Activated CD4-positive, CD25-positive, alpha-beta regulatory T cell (primary cell): ENCODE data around the gene CYGB.

Experiments
- DNase-seq, 4 experiments: peaks; one replicate each; lab custom pipeline; 2025; lab: John Stamatoyannopoulos, UW

Gene CYGB

DNA sequence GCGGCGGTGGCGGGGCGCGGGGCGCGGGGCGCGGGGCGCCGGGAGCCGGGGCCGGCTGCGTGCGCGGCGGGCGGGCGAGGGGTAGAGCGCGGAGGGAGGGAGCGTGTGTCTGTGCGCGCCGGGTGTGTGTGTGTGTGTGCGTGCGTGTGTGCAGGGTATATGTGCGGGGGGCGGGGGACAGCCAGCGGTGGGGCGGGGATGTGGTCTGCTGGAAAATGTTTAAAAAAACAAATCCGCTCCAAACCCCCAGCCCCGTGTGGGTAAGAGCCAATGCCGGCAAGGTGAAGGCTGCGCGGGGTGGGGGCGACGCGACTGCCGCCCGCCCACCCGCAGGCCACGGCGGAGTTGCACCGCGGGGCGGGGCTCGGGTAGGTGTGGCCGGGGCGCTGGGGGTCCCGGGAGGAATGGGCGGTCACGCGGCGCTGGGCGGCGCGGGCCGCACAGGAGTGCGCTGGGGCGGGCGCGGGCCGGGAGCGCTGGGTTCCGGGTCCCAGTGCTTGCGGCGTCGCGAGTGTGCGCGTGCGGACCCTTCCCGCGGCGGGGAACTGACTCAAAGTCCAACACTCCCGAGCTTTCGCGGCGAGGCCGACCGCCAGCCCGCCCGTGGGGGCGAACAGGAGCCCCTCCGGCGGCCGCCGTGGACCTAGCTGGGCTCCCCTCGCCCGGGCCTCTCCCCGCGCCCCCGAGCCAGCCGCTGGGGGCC lies at the start of gene CYGB:
Gene CYGB, minus strand, starts transcription at position 132 of the 703 bp plus-strand sequence. CDS start 167 bp downstream, outside the sequence.
- no peak for DNase-seq

DNA sequence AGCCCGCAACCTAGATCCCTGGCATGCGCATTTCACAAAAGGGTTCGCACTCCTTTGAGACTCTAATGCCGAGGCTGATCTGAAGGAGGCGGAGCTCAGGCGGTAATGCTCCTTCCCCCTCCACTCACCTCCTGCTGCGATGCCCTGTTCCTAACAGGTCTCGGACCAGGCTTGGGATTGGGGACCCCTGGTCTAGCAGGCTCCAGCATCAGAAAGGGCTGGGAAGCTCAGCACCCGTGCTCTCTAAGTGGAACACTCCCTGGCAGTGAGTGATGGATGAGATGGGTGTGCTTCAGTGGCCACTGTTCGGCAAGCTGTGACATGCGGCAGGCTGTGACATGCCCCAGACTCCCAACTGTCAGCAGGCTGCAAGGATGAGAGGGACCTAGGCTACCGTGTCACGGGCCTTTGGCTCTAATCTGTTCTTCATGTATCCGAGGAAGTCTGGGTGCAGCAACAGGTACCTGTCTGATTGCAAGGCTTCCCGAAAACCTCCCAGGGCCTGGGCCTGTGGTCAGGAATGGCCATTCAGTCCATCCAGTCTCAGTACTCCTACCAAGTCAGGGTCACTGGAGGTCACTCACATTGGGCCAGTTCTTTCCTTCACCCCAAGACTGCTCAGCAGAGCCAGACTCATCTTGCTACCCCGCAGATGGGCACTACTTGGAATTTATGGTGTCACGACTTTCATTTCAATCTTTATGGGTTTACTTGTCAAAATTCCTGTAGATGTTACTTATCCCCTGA lies 49.4 kb upstream of the CYGB start:
- DNase-seq: no peak

DNA sequence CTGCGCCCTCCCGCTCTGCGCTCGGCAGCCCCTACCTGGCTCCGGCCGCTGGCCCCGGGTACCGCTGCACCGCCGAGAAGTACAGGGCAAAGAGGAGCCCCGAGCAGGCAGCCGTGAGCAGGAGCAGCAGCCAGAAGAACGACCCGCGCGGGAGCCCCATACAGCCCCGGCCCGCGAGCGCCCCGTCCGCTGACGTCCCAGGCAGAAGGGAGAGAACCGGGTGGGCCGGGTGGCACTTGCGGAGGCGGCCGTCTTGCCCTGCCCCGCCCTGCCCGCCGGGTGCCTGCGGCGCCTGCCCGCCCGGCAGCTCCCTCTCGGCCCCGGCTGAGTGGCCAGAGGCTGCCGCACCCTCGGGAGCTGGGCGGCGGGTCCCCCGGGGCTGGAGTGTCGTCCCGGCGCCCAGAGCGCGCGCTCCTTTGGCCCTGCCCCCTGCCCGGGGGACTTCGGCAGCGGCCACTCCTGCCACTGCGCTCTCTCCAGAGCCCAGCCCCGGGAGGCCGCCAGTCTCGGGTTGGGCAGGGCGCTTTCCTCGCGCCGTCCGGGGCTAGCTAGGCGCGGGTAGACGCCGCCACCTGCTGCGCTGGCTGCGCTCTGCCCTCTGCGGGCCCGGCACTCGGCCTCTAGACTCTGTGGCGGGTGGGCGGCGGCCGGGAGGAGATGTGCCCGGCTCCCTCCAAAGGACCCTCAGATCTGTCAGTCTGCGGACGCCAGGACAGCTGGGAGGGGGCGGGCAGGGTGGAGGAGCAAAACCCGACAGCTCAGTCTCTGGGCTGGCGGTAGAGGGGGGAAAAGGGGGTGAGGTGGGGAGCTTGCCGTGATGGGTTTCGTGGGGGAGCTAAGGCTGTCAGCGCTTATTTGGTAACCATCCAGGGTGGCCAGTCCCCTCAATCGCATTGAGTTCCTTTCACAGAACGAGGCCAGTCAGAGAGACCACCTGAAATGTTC lies 48.4 kb upstream of the CYGB start, which contains the start of gene ST6GALNAC2:
Gene ST6GALNAC2, minus strand, starts transcription at position 212 of the 945 bp plus-strand sequence. Its CDS starts 52 bp downstream, at position 160.
- DNase-seq: no peak

DNA sequence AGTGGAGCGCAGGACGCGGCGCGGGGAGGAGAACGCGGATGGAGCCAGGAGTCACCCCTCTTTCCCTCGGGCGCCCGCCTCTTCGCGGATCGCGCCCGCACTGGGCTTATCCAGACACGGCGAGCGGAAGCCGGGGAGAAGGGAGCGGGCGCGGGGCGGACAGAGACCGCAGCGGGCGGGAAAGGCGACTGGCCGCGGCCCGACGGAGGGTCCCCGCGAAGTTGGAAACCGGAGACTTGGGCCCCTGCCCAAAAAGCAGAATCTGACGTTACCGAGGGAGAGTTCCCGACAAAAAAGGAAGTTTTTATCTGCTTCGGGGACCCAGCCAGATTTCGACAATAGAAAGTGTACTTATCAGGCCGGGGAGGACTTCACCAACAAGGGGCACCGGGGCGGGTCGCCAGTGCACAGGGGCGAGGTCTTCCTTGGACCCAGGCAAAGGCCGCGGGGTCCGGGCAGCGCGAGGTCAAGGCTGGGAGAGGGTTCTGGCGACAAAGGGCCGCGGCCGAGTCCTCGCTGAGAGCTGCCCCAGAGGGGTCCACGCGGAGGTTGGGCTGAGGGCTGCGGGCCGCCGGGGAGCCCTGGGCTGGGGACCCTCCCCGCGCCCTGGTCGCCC lies 47.6 kb upstream of the CYGB start:
- DNase-seq: no peak

DNA sequence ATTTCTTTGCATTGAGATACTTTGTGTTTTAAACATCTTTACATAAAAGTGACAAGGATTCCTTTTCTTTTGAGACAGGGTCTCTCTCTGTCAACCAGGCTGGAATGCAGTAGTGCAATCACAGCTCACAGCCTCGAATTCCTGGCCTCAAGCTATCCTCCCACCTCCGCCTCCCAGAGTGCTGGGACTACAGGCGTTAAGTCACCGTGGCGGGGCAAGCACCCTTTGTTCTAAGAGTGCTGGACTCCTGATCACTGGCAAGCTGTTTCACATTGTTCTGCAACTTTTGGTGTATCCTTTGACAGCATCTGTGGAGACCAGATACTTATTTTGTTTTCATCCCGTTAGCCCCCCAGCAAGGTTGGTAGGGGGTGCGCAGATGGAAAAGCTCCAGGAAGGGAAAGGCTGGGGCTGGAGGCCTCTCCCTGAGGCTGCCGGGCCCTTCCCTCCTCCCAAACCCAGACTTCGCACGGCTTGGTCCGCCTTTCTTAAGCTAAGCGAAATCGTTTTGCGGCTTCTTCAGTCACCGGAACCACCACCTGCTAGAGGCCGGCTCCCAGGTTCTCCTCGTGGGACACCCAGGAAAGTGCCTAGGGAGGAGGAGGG lies 47.0 kb upstream of the CYGB start:
- no peak for DNase-seq

DNA sequence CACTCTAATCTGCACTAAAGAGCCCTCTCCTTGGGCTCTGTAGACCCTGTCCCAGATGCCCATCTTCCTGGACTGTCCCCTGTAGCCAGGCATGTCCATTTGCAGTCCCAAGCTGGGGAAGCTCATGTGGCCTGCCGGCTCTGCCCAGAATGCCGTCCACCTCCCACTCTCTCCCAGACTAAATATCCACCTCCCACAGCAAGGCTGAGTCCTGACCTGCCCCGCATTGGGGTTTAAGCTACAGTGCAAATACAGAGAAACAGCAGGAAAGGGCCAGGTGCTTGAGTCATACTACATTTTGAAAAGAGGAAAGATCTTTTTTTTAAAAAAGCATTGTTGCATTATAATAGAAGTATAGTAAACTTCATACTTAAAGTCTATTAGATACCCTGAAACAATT lies 45.2 kb upstream of the CYGB start:
- no peak for DNase-seq

DNA sequence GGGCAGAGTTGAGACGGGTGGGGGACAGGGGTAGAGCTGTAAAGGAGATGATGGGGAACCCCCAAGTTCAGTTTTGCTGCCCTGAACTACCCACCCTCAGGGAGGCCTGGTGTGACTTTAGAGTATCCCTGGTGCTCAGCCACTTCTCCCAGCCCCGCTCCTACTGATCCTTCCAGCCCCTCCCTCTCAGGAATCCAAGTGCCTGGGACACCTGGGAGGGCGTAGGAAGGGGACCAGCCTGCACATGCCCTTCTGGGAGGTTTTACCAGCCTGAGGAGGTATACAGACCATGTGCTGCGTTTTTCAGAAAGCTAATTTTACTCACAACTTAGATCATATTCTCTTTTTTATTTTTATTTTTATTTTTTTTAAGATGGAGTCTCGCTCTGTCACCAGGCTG lies 44.0 kb upstream of the CYGB start:
- no peak for DNase-seq

DNA sequence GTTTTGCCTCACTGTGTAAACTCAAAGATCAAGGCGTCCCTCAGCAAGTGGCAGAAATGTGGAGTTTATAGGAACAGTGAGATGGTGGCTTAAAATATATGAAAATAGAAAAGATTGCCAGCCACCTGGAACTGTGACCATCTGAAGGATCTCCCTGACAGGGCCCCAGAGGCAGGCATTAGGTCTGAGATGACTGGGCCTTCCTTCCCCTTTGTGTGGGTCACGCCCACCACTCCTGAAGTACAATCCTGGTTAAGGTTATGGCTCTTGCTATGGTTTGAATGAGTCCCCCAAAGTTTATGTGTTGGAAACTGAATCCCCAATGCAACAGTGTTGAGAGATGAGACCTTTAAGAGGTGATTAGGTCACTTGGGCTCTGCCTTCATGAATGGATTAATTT lies 41.8 kb upstream of the CYGB start:
- DNase-seq: no peak

DNA sequence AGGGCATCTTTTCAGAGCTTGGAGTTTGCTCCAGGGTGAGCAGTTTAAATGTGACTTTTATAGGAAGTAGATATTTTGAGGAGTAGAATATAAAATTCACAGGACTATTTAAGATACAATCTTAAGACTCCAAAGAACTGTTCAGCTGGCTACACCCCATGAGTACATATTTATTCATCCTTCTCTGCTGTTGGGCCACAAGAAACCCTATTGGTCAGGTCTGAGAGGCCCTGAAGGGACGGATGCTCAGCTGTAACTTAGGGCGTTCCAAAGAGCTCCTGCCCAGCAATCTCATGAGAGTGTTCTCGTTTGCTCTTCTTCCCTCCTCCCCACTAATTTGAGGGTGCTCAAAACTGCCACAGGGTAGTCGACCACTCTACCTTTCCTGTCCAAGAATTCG lies 40.9 kb upstream of the CYGB start:
- DNase-seq: no peak

DNA sequence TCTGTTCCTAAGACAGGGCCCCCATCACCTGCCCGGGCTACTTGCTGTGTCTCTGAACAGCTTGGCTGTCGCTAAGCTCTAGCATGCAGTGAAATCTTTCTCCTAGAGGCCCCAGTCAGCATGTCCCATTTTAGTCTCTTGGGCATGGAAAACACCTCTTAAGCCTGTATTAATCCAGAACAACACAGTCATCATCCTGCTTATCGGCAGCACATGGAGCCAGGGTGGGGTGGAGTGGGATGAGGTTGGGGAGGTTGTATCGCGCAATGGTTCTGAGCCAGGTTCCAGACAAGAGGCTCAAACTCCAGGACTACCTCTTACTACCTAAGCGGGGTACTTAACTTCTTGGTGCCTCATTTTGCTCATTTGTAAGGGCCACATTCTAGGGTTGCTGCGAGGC lies 40.4 kb upstream of the CYGB start:
- no peak for DNase-seq

DNA sequence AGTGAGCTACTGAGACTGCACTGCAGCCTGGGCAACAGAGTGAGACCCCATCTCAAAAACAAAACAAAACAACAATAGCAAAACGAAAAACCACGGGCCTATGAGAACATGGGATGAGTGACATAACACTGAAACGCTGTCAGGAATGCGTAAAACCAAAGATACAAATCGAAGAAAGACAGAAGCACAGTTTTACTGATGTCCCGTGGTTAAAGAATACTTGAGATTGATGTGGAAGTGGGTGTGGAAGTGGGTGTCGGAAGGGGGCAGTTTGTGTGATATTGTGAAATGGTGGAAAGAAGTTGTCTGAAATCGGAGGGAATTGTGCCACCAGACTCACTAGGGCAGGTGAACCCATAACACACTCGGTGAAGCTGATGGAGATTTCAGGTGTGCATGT lies 38.7 kb upstream of the CYGB start:
- DNase-seq: no peak

DNA sequence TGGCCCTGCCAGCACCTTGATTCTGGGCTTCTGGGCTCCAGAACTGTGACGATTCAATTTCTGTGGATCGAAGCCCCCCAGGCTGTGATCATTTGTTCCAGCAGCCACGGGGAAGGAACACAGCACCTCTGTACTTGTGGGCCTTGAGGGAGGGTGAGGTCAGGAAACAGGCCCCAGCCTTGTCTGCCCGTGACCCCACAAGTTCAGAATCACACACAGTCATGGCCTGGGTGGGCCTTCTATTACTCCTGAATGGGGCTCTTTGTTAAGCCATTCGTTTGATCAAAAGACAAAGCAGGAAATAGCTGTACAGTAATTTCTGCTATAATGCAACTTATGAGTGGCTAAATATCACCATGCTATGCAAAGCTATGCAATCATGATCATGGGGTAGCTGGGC lies 38.1 kb upstream of the CYGB start:
- DNase-seq: no peak

DNA sequence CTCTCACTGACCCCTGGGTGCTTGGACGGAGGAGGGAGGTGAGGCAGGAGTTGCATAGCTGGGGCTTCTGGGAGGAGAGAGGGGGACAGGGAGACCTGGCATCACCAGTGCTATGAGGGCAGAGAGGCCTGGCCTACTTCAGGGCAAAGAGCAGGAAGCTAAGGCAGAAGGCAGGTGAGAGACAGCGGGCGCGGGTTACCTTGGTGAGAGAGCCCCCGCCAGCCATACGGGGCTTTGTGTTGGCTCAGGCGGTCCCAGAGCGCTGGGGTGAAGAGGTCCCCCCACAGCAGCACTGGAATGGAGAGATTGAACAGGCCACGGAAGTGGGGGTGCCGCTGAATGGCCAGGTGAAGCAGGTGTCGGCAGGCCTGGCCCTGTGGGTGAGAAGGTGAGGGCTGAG lies 36.7 kb upstream of the CYGB start:
- DNase-seq: no peak

DNA sequence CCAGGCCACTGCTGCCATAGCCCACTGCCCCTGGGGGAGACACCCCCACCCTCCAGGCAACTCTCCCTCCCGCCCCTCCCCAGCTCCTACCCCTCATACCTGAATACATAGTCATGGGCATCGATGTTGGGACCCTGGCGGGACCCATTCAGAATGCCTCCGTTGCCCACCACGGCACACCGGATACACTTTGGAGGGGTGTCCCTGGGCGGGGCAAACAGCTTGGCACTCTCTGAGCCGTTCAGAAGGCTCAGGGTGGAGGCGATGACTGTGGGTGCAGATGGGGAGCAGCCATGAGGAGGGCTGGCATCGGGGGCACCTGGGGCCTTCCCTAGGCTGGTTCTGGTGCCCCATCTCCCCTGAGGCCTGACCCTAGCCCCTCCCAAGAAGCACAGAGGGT lies 35.6 kb upstream of the CYGB start:
- DNase-seq: no peak

DNA sequence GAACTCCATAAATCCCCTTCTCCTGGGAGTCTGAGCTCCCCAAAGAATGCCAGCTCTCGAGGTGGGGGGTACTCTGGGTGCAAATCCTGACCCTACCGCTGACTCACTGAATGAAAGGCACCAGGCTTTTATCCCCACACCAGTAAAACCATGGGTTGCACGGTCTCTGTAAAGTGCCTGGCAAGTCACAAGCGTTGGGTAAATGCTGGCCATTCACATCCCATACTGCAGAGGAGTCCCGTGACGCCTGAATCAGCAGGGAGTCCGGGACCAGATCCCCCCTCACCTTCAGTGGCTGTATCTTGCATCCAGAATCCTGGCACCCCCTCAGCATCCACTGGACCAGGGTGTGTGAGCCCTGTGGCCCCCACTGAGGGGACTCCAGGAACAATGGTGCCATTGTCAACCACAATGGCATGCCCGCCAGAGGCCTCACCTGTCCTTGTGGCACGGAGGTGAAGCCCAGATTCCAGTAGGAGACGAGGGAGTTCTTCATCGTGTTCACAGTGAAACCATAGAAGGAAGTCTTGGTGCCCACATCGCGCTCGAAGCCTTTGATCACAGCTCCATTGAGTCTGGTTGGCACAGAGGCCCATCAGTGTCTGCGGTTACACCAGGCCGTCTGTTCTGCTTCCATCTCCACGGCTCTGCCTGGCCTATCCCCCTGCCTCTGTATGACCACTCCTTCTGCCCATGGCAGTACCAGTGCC lies 34.8 kb upstream of the CYGB start:
- DNase-seq: no peak

DNA sequence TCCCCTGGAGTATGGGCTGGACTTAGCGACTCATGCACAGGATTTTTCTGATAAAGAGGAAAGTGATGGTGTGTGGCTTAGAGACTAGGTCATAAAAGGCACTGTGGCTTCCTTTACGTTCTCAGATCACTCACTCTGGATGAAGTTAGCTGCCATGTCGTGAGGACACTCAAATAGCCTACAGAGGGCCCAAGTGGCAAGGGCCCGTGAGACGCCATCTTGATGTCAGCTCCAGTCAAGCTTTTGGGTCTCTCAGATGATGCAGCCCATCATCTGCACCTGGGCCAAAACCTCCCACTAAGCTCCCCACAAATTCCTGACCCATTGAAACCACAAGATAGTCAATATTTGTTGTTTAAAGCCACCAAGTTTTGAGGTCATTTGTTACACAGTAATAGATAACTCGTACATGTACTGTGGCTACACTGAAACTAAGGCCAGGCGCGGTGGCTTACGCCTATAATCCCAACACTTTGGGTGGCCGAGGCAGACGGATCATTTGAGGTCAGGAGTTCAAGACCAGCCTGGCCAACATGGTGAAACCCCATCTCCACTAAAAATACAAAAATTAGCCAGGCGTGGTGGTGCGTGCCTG lies 33.5 kb upstream of the CYGB start:
- no peak for DNase-seq

DNA sequence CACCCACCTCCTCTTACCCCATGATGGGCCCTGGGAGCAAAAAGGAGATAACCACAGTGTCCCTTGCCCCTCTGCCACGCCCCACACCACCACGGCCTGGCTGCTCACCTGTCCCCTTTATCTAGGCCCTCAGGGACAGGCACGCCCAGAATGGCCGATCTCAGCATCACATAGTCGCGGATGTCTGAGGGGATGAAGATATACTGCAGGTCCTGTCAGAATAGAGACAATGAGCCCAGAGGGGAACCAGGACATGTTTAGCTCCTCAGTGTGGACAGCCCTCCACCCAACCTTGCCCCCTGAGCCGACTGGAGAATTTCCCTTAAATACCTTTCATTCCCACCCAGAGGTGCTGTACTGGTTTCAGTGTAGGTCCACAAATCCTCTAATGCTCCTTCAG lies 32.9 kb upstream of the CYGB start:
- DNase-seq: no peak

DNA sequence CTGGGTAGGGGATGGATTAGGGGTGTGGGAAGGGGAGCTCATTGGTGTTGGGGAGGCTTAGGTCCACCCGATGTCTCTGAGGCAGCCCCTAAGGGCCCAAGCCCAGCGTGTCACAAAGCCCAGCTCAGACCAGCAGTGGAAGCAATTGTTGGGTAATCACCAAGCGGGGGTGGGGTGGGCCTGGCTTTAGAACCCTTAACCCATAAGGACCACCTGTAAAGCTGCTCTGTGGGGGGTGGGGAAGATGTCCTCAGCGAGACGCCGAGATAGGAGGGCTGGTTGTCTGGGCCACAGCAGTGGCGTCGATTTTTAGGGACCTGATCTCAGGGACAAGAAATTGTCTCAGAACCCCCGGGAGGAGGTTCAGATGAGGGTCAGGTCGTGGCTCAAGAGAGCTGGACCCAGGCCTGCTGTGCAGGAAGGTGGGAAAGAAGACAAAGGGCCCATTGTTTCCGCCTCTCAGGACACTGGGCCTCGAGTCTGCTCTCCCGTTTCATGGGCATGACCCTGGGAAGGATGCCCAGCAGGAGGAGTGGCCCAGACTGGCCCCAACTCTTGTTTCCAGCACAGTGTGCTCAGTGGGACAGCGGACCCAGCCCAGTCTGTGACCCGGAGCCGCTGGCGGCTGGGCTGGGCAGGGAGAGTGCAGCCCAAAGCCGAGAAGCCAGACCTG lies 32.2 kb upstream of the CYGB start:
- no peak for DNase-seq

DNA sequence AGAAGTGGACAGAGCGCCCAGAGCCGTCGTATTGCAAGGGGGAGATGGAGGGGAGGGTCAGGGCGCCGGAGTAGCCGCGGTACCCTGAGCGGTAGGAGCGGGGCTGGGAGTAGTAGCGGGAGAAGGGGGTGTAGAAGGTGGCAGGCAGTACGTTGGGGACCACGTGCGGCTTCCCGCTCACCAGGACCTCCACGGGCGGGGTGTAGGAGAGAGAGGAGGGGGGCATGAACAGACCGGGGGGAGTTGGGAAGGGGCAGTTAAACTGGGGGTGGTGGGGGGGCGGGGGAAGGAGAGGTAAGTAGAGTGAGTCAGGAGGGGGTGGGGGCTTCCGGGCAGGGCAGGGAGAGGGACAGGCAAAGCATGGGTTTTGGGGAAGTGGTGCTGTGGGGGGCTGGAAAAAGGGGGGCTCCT lies 31.3 kb upstream of the CYGB start:
- no peak for DNase-seq
